H1 (cell line): ENCODE data around the gene RFC1.

Experiments used
- EZH2 ChIP-seq: fragments of 200-600 bp; sonication (generic); IDR thresholded peaks from 2 replicates; pipeline ENCODE4 v1.7.1; 2012; ENCODE audit warnings: low read depth, mild to moderate bottlenecking, moderate library complexity, low read length, inconsistent platforms; ENCODE audit not compliant: severe bottlenecking
- POLR2AphosphoS5 ChIP-seq: IDR thresholded peaks from 2 replicates; pipeline ENCODE4 v1.6.1; 2011; ENCODE audit warnings: low read depth, low read length
- POU5F1 ChIP-seq: IDR thresholded peaks from 2 replicates; pipeline ENCODE4 v1.6.1; 2011; ENCODE audit warnings: low read depth, mild to moderate bottlenecking, low read length, moderate library complexity
- TAF1 ChIP-seq: IDR thresholded peaks from 2 replicates; pipeline ENCODE4 v1.6.1; 2011; ENCODE audit warnings: mild to moderate bottlenecking, low read depth, low read length
- TBP ChIP-seq: IDR thresholded peaks from 2 replicates; pipeline ENCODE4 v1.6.1; 2011; ENCODE audit warnings: low read depth, low read length, improper control_type of control experiment
- TF ChIP-seq, protein P1 (sequence below), 3 experiments: IDR thresholded peaks; 1 replicate in 2 of 3; 2 replicates in 1 of 3; pipeline versions ENCODE4 v1.5.1 to v1.6.1; 2011; ENCODE audit warnings: low read length in 3 of 3, mild to moderate bottlenecking in 3 of 3, inconsistent platforms in 2 of 3, low read depth in 1 of 3, moderate library complexity in 1 of 3; ENCODE audit not compliant: insufficient read depth in 1 of 3; ENCODE audit errors: control extremely low read depth in 1 of 3
- TF ChIP-seq, protein P2 (sequence below): IDR thresholded peaks from 2 replicates; pipeline ENCODE4 v1.6.1; 2012; ENCODE audit warnings: inconsistent platforms

DNA sequence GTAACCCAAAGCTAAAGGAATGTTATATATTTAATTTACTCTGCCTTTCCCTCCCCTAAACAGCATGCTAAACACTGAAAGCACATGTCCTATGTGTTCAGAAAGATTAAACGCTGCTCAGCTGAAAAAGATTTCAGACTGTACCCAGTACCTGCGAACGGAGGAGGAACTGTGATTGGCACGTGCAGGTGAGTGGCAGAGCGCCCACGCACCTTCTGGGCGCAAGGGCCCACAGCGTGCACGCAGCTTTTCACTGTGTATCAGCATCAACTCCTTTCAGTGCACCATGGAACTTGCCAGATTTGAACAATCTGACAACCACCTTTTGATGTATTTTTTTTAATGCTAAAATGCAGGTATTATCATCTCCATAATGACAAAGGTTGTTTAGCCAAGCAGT lies 87.7 kb downstream of the RFC1 start:
- TF ChIP-seq, protein P1, sequence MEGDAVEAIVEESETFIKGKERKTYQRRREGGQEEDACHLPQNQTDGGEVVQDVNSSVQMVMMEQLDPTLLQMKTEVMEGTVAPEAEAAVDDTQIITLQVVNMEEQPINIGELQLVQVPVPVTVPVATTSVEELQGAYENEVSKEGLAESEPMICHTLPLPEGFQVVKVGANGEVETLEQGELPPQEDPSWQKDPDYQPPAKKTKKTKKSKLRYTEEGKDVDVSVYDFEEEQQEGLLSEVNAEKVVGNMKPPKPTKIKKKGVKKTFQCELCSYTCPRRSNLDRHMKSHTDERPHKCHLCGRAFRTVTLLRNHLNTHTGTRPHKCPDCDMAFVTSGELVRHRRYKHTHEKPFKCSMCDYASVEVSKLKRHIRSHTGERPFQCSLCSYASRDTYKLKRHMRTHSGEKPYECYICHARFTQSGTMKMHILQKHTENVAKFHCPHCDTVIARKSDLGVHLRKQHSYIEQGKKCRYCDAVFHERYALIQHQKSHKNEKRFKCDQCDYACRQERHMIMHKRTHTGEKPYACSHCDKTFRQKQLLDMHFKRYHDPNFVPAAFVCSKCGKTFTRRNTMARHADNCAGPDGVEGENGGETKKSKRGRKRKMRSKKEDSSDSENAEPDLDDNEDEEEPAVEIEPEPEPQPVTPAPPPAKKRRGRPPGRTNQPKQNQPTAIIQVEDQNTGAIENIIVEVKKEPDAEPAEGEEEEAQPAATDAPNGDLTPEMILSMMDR (IDR thresholded peaks at IDR 0.05; ENCODE audit: control extremely low read depth in 1 of 3, insufficient read depth in 1 of 3, low read depth in 1 of 3, low read length in 3 of 3): no peak
- TF ChIP-seq POU5F1 (no peak), EZH2 (no peak), TAF1 (no peak), TBP (no peak), POLR2AphosphoS5 (no peak)
- TF ChIP-seq, protein P2, sequence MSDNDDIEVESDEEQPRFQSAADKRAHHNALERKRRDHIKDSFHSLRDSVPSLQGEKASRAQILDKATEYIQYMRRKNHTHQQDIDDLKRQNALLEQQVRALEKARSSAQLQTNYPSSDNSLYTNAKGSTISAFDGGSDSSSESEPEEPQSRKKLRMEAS: no peak
